IPS DF 4.7 (cell line): Measurements from ENCODE around the gene MORN4.
"Not testable (repeated sequence)": the region's sequence is repeated elsewhere in the genome, so short reads cannot be mapped to it uniquely, and the experiment has no call there.

Source experiments
- DNase-seq: peaks from one replicate; pipeline ENCODE4 v3.0.0-alpha.2; 2013; ENCODE audit warnings: low spot score; ENCODE audit errors: extremely low read depth

The MORN4 gene

DNA sequence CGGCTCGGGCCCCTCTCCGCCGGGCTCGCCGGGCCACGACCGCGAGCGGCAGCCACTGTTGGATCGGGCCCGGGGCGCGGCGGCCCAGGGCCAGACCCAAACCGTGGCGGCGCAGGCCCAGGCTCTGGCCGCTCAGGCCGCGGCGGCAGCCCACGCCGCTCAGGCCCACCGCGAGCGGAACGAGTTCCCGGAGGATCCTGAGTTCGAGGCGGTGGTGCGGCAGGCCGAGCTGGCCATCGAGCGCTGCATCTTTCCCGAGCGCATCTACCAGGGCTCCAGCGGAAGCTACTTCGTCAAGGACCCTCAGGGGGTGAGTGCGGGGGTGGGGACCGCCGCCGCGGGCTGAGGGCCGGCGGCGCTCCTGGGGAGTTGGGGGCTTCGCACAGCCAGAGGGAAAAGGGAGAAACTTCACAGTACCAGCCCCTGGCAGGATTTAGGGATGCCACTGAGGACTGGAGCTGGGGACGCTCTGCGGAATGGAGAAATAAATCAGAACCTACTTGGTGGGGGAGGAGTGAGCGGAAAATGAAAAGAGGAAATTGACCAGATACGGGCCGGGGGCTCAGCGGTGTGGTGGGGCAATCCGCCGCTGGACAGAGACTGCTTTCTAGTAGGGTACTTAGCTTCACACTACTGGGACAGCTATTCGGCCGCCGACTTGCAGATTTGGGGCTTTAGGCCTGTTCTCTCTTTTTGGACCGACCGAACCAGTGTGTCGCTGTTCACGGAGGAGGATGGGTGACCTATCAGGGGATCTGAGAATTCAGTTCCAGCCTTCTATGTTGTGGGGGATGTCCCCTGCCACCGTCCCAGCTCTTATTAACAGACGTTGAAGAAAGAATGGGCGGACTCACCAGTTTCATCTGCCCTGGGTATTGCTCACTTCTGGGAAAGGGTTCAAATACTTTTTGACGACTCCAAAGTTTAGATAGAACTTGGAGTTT lies 7.8 kb upstream of the MORN4 start:
- no peak for DNase-seq

DNA sequence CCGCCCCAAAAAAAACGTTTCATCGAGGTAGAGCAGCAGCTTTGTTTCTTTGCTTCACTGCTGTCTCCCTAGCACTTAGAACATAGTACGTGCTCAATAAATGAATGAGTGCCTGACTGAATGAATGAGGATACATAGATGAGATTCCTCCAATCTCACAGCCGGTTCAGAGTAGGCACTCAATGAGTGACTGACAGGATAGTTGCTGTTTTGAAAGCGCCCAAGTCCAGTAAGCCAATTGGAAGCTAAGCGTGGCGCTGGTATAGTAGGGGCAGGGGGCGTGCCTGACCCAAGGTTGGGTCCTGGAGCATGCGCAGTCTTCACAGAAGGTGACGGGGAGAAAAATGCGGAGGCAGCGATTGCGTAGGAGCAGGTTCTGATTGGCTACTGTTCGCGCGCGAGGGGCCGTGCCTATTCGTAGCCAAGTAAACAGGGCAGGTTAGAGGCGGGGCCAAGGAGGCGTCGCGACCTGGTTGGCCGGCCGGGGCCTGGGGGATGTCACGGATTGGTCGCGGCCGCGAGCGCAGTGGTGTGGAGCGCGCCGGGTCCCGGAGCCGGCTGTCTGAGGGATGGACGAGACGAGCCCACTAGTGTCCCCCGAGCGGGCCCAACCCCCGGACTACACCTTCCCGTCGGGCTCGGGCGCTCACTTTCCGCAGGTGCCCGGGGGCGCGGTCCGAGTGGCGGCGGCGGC lies 7.0 kb upstream of the MORN4 start, which contains the start of gene PI4K2A:
TSS of gene PI4K2A (plus strand) at position 498 of the 694 bp plus-strand sequence. CDS start at position 570, 72 bp downstream.
- DNase-seq, result peak; percentile 97

DNA sequence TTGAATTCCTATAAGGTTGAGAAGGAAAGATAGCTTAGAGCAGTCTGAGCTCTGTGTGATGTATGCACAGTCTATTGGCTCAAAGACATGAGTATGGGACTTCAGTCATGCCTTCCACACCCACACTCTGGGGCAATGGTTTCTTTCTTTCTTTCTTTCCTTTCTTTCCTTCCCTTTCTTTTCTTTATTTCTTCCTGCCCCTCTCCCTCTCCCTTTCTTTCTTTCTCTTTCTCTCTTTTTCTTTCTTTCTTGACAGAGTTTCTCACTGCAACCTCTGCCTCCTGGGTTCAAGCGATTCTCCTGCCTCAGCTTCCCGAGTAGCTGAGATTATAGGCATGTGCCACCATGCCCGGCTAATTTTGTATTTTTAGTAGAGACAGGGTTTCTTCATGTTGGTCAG lies 5.8 kb upstream of the MORN4 start:
- DNase-seq, result not testable (repeated sequence)

DNA sequence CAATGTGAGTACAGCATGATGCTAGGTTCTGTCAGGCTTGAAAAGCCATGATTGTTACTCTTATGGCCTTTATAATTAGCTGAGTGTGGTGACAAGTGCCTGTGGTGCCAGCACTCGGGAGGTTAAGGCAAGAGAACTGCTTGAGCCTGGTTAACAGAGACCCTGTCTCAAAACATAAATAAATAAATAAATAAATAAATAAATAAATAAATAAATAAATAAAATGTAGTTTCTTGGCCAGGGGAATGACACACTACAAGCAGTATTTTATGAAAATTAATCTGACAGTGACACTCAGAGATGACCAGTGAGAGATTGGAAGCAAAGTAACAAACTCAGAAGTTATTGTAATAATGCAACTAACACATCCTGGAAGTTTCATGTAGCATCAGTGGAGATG lies 2.3 kb upstream of the MORN4 start:
- DNase-seq, result no peak

DNA sequence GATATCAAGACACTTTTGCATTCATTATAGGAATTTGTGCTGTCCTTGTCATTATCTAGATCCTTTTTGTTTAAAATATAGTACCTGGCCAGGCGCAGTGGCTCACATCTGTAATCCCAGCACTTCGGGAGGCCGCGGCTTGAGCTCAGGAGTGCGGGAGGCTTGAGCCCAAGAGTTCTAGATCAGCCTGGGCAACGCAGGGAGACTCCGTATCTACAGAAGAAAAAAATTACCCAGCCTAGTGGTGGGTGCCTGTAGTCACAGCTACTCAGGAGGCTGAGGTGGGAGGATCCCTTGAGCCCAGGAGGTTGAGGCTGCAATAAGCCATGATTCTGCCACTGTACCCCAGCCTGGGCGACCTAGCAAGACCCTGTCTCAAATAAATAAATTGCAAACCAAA lies 621 bp upstream of the MORN4 start:
- no peak for DNase-seq

DNA sequence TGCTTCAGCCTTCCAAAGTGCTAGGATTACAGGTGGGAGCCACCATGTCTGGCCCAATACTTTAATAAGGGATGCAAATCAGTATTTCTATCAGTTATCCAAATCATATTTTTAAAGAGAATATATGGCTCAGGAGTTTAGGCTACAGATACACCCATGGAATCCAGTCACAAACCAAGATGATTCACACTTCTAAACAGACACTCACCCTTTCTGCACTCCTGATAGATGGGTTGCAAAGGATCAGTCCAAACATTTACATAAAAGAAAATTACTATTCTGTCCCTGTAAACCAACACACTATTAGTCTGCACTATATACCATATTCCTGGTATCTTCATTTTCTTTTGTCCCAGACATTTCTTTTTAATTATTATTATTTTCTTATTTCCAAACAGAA lies 2.2 kb downstream of the MORN4 start:
- DNase-seq, result no peak

DNA sequence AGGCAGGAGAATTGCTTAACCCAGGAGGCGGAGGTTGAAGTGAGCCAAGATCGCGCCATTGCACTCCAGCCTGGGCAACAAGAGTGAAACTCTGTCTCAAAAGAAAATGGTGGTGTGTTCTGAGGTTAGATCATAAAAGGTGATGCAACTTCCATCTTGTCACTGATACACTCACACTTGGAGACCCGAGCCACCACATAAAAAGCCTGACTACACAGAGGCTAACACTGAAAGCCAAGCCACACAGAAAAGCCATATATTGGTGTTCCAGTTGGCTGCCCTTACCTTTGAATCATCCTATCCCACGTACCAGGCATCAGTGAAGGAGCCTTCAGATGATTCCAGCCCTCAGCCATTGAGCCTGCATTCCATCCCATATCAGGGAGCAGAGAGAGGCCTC lies 4.0 kb downstream of the MORN4 start:
- DNase-seq, result no peak

DNA sequence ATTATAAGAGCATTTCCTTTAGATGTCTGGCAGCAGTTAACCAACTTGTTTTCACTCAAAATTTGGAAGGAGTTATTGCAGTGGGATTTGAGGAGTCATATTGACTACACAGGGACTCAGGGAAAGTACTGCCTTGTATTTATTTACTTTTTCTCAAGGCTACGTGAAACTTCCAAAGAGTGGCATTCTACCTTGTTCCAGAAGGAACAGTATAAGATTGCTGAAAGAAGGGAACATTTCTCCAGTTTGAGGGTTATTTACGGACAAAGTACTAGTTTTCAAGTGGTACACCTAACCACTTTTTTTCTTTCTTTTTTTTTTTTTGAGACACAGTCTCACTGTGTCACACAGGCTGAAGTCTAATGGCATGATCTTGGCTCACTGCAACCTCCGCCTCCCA lies 5.1 kb downstream of the MORN4 start:
- no peak for DNase-seq

DNA sequence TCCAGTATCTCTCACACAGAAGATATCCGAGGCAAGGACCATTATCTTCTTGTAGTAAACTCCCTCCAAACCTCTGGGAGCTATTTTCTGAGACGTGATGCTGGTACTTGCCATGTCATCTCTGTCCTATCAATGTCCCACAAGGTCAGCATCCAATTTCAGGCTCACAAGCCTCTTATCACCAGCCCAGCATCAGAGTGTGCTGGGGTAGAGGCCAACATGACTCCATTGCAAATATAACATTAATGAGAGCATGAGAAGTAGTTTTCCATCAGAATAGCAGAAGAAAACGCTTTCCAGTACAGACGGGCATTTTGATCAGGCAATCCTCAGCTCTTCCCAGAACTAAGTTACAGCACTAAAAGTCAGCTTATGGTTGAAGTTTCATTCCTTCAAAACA lies 5.6 kb downstream of the MORN4 start:
- no peak for DNase-seq

DNA sequence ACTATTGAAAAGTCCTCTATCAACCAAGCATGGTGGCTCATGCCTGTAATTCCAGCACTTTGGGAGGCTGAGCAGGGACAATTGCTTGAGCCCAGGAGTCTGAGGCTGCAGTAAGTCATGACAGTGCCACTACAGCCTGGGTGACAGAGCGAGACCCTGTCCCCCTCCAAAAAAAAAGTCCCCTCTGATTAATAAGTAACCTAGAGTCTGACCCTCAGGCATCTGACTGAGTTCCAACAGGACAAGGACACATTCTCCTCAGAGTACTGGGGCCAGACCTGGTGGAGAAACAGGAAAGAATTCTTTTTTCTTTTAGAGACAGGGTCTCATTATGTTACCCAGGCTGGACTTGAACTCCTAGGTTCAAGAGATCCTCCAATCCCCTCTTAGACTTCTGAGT lies 10.0 kb downstream of the MORN4 start:
- DNase-seq, result no peak

DNA sequence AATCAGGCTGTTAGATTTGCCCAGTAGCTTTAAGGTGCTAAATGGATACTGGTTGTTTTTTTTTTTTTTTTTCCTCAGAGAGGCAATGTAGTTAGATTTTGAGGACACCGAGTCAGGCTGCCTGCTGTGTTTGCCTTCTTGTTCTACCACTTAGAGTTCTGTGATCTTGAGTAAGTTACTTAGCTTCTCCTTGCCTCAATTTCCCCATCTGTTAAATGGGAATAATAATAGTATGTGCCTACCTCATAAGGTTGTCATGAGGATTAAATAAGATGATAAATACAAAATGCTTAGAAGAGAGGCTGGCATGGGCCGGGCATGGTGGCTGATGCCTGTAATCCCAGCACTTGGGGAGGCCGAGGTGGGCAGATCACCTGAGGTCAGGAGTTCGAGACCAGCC lies 14.6 kb downstream of the MORN4 start:
- no peak for DNase-seq

DNA sequence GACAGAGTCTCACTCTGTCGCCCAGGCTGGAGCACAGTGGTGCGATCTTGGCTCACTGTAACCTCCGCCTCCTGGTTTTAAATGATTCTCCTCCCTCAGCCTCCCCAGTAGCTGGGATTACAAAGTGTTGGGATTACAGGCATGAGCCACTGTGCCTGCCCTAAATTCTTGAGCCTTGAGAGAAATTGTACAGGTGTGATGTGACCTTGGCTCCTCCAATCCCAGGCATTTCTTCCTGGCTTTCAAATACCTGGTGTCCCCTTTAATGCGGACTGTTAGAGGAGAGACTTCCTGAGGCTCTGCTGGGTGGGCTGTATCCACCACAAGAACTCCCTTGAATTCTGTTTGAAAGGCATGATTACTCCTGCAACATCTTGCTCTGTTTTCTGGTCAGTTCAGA lies 15.0 kb downstream of the MORN4 start:
- DNase-seq, result no peak

DNA sequence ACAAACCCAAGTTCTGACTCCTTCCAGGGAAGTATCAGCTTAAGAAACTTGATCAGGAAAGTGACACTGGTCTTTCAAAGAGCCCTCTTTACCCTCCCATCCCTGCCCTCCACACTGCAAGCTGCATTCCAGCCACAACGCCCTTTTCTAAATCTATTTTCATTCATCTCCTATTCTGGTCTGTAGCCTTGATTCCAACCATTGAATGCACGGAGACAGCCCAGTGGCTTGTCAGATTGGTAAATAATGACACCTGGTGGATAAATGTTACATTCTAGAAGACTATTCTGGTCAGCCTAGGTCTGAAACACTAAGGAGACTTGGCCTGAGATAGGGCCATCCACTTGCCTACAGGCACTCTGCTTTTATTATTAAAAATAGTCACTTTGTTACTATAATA lies 20.9 kb downstream of the MORN4 start:
- DNase-seq, result peak; percentile 53

DNA sequence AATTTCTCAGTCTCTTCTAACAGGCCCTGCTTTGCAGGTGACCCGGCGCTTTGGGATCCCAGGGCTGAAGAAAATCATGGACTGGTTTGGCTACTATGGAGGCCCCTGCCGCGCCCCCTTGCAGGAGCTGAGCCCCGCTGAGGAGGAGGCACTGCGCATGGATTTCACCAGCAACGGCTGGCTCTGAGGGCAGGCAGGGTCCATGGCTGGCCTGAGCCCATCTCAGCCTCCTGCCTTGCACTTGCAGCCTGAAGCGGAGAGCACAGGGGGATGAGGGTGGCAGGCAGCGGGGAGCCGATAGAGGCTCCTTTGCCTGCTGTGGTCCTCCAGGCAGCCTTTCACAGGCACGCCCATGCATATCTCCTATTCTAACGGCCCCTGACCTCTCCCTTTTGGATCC lies 21.8 kb downstream of the MORN4 start:
- no peak for DNase-seq

DNA sequence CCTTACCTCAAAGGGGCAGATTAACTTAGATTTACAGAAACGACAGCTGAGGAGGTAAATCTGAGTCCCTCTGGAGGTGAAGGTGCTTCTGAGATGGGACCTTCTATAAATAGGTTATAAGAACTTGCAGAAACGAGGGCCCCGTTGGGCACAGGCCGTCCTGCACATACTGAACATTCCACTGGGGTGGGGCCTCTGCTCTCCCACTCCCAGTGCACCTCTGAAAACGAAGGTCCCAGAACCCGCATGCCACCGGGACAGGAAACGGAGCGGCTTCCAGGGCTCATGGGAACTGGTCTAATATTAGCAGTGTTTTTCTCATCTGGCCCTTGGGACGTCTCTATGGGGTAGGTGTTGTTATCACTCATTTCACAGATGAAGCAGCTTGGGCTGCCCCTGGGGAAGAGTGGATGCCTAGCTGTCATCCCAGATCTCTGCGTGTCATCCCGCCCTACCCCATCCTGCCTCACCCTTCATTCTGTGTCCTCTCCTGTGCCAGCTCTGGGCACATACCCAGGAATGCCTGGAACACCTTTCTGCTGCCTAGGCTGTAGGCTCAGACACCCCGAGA lies 24.2 kb downstream of the MORN4 start:
- no peak for DNase-seq

DNA sequence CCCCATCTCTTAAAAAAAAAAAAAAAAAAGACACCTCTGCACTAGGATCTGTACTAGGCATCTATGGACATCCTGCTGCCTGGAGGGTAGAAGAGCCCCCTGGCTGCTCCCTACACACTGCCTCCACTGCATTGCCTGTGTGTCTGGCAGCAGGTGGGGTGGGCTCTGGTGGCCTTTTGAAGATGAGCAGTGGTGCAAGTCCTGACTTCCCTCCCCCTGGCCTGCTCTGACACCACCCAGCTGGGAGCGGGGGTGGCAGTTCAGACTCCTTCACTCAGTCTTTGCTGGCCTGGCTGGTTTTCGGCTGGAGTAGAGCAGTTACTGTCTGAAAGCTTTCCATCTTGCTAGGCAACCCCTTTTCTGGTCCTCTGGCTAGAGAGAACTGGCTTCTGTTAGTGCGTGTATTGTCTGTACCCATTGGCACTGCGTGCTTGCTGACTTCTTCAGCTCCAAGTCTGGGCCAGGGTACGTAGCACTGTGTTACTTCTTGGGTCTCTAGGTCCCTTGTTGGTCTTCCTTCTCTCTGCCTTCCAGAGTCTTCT lies 26.1 kb downstream of the MORN4 start:
- DNase-seq, result no peak

DNA sequence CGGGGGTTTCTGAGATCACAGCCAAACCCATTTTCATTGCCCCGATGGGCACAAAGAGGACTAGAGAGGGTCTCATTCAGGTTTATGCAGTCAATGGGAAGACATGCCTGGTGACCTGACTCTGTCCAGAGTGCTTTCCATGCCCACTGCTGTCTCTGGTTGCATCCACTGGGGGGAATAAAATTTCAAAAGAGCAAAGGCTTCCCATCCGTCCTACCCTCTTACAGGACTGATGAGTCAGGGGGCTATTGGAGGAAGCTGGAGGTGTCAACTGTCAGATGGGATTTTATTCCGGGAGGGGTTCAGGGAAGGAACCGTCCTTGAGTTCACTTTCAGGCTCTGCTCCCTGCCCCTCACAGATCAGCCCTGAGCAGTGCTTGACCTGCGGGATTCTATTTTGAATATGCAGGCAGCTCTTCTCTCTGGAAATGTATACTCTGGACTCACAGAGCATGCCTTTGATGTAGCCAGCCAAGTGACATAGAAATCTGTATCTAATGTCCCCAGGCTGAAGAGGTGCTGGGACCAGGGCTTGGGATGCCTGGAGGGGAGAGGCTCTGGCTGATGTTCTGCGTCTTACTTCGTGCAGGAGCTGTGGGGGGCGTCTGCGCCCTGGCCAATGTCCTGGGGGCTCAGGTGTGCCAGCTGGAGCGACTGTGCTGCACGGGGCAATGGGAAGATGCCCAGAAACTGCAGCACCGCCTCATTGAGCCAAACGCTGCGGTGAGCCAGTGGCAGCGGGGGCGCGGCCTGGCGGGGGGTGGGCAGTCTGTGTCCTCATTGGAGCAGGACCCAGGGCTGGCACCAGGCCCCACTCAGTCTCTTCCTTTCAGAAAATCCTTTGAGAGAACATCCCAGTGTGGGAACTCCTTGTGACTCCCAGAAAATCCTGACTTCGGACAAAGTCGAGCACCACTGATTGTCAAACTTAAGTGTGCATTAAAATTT lies 31.8 kb downstream of the MORN4 start:
- DNase-seq, result no peak

DNA sequence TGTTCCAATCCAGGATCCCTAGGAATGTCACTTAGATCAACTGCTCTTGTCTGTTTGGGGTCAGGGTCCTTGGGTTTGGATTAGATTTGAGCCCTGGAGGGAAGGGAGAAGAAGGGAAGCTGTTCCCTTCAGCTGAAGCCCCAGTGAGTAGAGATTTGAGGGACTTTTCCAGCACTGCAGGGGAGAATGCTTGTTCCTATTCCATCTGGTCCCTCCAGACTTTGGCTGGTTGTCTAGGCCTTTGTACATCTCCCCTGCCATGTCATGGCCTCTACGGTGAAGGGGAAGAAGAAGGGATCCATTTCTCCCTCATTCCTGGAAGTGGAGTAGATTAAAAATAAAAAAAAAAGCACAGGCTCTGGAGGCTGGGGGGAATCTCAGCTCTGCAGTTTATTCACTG lies 32.7 kb downstream of the MORN4 start:
- DNase-seq, result no peak

DNA sequence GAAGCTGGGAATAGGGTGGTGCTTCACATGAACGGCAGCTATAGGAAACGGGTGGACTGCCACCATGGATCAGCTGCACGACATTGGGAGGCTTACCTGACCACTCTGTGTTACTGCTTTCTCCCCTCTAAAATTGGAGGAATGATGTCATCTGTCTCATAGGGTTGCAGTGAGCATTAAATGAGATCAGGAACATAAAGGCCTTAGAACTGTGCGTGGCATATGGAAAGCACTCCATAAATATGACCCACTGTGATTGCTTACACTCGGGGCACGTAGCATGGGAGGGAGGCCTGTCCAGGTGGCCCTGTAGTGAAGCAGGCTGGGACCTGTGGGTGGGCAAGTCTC lies 34.1 kb downstream of the MORN4 start:
- DNase-seq, result no peak

DNA sequence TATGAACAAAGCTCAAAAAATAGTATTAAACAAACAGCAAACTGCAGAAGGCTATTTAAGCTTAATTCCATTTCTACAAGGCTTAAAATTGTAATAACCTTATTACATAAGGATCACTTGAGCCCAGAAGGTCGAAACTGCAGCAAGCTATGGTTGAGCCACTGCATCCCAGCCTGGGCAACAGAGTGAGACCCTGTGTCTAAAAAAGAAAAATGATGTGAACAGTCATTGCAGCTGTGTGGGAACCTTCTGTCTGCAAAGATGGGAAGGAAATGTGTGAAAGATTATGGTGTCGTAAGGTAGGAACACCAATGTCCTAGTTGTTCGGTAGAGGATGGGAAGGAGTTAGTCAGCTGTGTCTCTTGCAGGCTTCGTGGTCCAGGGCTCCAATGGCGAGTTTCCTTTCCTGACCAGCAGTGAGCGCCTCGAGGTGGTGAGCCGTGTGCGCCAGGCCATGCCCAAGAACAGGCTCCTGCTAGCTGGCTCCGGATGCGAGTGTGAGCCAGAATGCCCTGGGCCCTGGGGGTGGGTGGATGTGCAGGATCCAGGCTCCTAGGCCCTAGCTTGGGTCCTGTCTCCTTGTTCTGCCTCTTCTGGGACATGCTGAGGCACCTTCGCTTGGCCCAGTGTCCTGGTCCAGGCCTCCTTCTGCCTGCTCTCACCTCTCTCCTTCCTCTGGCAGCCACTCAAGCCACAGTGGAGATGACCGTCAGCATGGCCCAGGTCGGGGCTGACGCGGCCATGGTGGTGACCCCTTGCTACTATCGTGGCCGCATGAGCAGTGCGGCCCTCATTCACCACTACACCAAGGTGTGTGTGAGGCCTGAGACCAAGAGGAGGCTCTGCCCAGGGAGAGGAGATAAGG lies 34.7 kb downstream of the MORN4 start:
- no peak for DNase-seq
